NK-92 treated with Interleukin-12 subunit alpha and Interleukin-12 subunit beta, amount 100 ng/mL, for 24 hours (cell line): Measurements from ENCODE around the gene HOXA2.

Experiments
- DNase-seq: peaks from one replicate; lab custom pipeline; 2025; lab: John Stamatoyannopoulos, UW

Gene HOXA2

DNA sequence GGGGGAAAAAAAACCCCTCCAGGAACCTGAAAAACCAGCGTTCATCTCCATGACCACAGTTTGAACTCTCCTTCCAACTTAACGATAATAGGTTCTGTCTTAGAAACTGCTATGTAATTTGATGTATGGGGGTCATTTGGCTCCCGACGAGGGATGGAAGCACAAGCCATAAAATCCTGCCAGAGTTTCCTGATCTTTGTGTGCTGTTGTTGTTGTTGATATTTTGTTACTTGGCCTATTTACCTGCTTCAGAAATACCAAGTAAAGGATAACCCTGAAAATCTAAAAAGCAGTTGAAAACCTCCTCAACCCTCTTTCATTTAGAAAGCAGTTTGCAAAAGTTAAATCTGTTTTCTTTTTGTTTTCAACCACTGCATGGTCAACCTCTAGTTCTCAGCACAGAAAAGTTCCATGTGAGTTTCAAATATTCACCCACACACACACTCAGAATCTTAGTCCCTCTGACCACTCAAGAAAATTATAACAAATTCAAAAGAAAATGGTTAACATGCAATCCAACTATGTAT is 9.3 kb upstream of the HOXA2 start:
- no peak for DNase-seq

GRCh38 chr7:27111042-27111750 is 8.7 kb upstream of the HOXA2 start:
- DNase-seq, result no peak

DNA sequence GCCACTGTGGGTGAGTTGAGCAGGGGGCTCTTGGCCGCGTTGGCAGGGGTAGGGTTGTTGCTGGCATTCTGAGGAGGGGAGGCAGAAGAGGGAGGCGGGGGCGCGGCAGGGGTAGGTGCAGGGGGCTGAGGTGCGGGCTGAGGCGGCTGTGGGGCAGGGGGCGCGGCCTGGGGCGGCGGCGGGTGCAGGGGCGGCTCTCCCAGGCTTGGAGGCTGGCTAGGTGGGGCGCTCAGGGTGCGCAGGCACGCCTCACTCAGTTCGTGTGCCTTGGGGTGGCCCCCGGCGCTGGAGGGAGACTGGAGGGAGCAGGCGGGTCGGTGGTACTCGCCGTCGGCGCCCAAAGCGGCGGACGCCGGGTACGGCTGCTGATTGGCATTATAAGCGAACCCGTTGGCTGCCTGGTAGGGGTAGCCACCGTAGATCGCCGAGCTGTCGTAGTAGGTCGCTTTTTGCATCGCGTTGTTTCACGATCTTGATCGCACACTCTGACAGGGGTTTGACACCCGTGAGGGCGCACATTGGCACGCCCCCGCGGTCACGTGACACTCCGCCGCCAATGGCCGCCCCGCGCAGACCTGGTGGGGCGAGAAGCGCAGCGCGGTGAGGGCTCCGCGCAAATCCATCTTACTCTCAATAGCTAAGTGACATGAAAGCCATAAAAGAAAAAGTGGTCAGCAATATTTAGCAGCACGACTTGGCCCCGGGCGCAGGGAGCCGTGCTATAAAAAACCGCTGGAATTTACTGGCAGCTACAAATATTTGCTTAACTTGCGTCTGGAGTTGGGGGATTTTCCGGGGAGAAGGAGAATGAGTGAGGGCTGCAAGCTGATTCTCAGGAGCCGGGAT is 7.9 kb upstream of the HOXA2 start:
- DNase-seq, result no peak

DNA sequence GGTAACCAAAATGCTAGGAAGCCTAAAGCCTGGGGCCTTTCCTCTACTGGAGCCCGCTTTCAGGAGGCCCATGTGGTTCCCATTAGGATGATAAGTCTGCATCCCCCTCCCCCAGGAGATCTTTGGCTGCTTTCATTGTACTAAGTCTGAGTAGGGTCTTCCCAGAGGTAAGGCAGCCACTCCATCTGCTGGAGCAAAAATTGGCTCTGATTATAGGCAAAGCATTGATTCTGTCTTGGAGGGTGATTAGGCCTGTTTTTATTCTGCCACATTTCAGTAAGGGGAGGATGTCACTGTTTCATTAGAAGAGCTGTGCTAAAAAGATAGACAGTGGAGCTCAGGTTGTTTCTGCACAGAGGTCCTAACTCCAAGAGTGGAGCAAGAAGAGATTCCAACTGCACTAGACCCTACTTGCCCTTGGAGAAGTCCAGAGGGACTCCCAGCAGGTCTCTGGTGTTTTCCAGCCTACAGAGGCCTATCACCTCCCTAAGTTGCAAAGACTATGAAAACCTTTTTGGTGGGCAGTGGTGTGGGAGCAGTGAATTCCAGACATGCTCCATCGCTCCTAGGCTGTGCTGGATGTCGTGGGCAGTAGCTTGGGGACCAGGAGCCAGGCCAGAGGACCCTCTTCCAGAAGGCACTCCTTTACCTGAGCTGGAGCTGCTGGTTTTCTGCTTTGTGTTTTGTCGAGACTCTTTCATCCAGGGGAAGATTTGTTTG is 7.1 kb upstream of the HOXA2 start:
- no peak for DNase-seq

- no peak for DNase-seq
Measured at GRCh38 chr7:27108390-27109127, 6.1 kb upstream of the HOXA2 start.

DNA sequence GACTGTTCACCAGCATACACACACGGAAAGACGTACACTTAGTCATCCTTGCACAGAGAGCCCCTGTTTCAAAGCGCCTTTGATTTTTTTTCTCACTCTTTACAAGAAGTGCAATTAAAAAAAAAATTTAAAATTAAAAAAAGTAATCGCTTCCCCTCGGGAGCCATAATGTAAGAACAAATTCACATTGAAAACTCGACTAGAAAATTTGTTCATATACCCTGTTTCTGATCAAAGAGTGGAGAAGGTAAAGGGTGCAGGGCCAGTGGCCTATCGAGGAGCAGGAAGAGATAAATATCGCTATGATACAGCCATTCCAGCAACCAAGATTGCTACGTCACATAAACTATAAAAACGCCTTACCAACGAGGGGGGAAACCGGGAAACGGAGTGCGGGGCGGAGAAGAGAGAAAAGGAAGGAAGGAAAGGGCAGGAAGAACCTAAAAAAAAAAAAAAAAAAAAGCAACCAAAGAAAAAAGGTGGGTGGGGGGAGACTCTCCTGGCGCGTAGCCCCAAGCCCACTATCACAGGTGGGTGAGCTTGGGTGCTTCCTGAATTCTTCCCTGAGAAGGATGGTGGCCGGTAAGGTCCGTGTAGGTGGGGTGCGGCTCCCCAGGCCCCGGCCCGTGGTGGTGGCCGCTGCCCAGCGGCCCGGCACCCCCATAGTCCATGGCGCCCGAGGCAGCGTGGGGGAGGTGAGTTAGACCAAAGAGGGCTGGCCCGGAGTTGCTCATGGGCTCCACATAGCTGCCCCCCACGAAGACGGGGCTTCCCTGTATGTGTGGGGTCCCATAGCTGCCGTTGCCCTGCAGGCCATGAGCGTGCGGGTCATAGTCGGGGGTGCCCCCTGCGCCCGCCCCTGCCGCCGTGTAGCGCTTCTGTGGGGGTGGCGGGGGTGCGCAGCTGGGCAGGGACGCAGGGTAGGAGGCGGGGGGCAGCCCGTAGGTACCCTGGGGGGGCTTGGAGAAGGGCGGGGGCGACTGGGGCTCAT is 5.2 kb upstream of the HOXA2 start:
- no peak for DNase-seq

DNA sequence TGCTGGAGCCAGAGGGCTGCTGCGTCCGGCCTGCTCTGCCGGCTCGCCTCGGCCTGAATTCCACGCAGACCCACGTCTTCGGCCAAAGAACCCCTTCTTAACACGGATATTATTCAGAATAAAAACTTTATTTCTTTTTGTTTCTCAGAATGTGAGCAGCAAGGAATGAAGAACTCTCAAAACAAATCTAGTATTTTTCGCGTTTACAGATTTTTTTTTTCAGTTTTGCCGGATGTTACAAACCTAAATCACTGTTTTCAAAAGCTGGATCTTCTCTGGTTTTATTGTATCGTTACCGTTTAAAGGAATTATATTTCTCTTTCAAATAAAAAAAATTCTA is 4.4 kb upstream of the HOXA2 start:
- DNase-seq, result no peak

- DNase-seq, result no peak
Measured at GRCh38 chr7:27106181-27106900, 3.9 kb upstream of the HOXA2 start.

- DNase-seq, result no peak
Measured at GRCh38 chr7:27105301-27106031, 3.0 kb upstream of the HOXA2 start.

DNA sequence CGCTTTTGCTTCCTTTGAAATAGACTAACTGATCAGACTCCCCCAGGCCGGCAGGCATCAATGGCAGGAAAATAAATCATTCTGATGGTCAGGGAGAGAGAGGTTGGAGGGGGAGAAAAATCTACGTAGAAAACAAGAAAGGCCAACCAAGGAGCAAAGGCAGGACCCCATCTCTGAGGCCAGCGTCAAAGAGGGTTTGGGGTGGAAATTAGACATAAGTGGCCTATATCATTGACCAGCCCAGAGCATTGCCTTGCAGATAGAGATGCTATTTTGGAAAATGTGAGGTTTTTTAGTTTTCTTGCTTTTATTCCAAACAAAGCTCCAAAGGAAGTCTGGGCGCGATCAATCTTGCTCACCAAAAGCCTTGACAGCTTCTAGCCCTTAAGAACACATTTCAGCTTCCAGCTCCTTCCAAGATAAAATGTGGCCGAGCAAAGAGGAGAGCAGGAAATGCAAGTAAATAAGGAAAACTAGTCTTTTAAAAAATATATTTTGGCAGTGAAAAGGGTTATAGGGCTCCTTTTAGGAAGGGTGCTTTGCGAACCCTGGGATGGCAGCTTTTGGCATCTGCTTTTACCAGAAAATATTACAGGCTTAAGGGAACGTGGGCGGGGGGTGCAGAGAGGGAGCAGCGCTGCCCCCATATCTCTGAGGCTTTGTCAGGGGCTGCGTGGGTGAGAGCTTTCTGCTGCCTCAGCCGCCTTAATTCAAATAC is 2.0 kb upstream of the HOXA2 start:
- no peak for DNase-seq

- DNase-seq, result no peak
Measured at GRCh38 chr7:27103489-27104226, 1.2 kb upstream of the HOXA2 start.

GRCh38 chr7:27101957-27102580 is 414 bp downstream of the HOXA2 start:
- no peak for DNase-seq

DNA sequence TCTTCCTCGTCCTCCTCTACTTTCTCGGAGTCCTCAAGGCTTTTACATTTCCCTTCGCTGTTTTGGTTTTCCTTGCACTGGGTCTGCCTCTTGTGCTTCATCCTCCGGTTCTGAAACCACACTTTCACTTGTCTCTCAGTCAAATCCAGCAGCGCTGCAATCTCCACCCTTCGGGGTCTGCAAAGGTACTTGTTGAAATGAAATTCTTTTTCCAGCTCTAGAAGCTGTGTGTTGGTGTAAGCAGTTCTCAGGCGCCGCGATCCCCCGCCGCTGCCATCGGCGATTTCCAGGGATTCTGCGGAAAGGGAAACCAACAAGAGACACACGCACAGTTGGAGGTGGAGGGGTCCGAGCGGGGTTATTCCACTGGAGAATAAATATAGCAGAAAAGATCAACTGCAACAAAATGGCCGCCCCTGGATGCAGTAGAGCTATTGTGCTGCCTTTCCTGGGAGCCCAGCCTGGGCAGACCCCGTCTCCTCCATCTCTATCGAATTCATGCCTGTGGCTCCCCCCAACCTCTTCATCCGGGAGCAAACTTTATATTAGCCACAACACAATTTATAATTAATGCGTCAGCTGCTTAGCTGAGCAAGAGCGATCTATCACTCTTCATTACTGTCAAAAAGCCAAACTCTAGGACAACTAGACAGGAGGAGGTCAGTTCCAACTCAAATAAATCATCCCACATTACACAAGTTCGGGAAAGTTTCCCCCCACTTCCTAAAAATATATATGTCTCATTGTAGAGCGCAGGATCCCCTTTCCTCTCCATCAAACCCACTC is 1.1 kb downstream of the HOXA2 start:
- DNase-seq, result no peak

DNA sequence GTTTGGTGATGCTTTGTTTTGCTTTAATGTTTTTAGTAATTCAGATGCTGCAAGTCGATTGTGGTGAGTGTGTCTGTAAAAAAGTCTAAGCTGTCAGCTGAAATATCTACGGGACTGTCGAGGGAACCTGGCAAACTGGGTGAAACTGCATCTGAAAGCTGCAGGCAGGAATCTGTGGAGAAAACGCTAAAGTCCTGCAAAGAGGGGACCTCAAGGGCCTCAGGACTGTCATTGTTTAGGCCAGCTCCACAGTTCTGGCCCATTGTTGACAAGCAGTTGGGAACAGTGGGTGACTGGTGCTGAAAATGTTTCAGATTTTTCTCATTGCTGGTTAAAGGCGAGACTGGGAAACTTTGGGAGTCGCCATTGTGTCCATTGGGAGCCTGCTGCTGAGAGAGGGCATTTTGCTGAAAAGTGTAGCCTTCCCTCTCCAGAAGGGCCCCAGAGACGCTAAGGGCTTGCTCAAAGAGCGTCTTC is 1.8 kb downstream of the HOXA2 start:
- no peak for DNase-seq

DNA sequence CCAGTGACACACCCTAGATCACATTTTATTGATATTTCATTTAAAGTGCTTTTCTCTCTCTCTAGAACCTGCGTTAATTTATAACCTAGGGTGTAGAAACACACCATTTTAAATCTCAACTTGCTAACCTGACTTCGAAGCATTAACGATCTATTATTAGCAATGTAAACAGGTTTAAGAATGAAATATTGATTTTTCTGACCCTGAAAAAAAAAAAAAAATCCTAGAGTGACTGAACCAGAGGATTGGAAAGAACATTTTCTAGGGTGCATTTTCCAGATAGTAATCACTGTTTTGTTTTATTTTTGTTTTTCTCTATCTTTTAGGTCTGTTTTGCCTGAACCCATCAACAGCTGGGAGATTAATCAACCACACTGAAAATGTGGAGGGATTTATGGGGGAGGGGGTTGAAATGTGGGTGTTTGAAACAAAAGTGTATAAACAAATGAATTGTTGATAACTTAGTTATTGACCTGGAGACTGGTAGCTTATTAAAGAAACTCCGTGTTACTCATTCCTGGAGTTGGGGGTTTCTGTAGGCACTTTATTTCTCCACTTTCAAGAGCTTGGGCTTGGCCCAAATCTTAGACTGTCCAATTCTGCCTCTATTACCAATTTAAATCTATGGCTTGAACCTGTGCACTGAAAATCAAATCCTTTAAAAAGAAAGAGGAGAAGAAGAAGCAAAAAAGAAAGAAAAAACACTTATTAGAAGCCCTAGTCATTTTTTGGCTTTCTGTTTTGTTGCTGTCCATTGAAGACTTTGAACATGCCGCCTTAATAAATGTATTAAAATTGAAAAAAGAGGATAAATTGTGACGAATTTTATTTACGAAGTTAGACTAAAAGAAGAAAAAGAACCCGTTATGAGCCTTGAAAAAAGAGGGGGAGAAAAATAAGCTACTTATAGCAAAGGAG is 2.8 kb downstream of the HOXA2 start:
- no peak for DNase-seq
